ENCODE data around the gene BMP8A.

DNA sequence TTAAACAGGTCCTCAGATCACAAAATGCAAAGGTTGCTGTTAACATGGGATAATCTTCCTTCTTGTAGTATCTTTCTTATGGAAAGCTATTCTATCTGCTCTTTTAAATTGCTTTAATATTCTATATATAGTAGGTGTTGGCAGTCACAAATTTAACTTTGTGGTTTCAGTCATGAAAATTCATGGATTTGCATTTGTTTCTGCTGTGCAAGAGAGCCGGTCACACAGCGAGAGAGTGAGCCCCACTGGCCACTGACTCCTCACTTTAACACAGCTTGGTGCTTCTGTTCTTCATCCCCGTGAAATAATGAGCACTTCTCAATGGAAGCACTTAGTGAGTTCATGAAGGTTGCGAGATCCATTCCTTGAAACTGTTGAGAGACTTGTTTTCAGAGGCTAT, 18.1 kb upstream of the BMP8A start:
- TF ChIP-seq, protein P1, sequence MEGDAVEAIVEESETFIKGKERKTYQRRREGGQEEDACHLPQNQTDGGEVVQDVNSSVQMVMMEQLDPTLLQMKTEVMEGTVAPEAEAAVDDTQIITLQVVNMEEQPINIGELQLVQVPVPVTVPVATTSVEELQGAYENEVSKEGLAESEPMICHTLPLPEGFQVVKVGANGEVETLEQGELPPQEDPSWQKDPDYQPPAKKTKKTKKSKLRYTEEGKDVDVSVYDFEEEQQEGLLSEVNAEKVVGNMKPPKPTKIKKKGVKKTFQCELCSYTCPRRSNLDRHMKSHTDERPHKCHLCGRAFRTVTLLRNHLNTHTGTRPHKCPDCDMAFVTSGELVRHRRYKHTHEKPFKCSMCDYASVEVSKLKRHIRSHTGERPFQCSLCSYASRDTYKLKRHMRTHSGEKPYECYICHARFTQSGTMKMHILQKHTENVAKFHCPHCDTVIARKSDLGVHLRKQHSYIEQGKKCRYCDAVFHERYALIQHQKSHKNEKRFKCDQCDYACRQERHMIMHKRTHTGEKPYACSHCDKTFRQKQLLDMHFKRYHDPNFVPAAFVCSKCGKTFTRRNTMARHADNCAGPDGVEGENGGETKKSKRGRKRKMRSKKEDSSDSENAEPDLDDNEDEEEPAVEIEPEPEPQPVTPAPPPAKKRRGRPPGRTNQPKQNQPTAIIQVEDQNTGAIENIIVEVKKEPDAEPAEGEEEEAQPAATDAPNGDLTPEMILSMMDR (IDR thresholded peaks at IDR 0.05) = no peak
- TF ChIP-seq POLR2A (IDR thresholded peaks at IDR 0.05) = no peak
